Cardiac muscle cell (in vitro differentiated cells and primary cell): ENCODE measurements around the gene BLOC1S4. TPM values are rescaled to one million over a fixed set of nuclear protein-coding genes. Genes with fewer than 3 reads are reported as not detected.

Experiments
- DNase-seq, 2 donors: peaks; one replicate each; pipeline versions ENCODE4 v3.0.0 to v3.0.0-alpha.2; 2010 to 2017; ENCODE audit warnings: low read depth in 1 of 2, low spot score in 1 of 2
- H3K27ac ChIP-seq: fragments of 200-600 bp; sonication (generic); 2 replicates; pipeline ENCODE4 v1.5.1; 2016
- H3K27me3 ChIP-seq: fragments of 200-600 bp; sonication (generic); 2 replicates; pipeline ENCODE4 v1.6.0; 2016; ENCODE audit warnings: control low read depth
- H3K36me3 ChIP-seq: fragments of 200-600 bp; sonication (generic); 2 replicates; pipeline ENCODE4 v1.5.1; 2016; ENCODE audit warnings: control low read depth
- H3K4me1 ChIP-seq: fragments of 200-600 bp; sonication (generic); 2 replicates; pipeline ENCODE4 v1.8.1; 2017; ENCODE audit warnings: low read depth, mild to moderate bottlenecking, mixed run types
- H3K4me3 ChIP-seq: fragments of 200-600 bp; sonication (generic); 2 replicates; pipeline ENCODE4 v1.5.1; 2016; ENCODE audit warnings: mild to moderate bottlenecking
- H3K9me3 ChIP-seq: fragments of 200-600 bp; sonication (generic); 2 replicates; pipeline ENCODE4 v1.5.1; 2017; ENCODE audit warnings: low read depth, mild to moderate bottlenecking, control low read depth
- polyA plus RNA-seq: library from polyadenylated mRNA; unstranded; fragments of >200 nt; fragmentation: Nextera tagmentation; extraction: Ambion mirVana; gene quantifications from 2 replicates; pipeline ENCODE4 v1.2.1, GENCODE V29; 2016
- total RNA-seq: library from RNA; depleted of rRNA; stranded (reverse); fragments of >200 nt; gene quantifications from 2 replicates; pipeline ENCODE4 v1.2.3, GENCODE V29; 2016
- TF ChIP-seq, protein P1 (sequence below): IDR thresholded peaks from 2 replicates; pipeline ENCODE4 v1.5.1; 2012; ENCODE audit warnings: low read depth, mild to moderate bottlenecking, low read length

BLOC1S4 gene
- total and polyA plus RNA-seq, 2 experiments from 2014 or later = 48.9 to 53.5 TPM

DNA sequence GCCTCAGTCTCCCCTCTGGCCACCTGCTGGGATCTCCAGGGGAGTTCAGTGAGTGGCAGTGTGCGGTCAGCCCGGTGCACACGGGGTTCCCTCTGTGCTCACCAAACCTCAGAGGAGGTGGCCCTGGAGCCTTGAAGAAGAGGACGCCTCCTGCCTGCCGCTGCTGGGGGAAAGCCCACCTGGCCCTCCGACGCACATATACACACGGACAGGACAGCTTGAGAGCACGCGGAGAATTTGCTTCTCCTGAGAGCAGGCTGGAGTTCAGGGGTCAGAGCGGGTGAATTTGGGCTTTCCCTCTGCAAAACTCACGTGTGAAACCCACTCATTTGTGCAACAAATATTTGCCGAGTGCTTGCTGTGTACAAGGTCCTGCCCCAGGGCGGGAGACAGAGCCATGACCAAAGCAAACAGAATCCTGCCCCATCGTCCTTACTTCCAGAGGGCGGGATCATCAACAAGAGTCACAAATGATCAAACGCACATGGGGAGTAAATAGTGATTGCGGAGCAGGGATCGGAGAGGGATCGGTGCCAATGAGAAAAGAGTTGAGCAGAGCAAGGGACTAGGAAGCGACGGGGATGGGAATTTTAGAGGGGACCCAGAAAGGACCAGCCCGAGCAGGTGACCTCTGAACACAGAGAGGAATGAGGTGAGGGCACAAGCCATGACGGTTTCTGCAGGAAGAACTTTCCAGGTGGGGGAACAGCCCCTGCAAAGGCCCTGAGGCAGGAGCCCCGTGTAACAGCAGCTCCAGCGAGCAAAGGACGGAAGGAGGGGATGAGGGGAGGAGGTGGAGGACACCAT lies 17.6 kb downstream of the BLOC1S4 start:
- Histone ChIP-seq H3K9me3 (no peaks in the 10 kb centered on the region), H3K27ac (no peak overlapping the region), H3K36me3 (no peaks in the 10 kb centered on the region), H3K4me3 (no peak overlapping the region), H3K4me1 (no peaks in the 10 kb centered on the region), H3K27me3 (no peaks in the 10 kb centered on the region)
- TF ChIP-seq, protein P1, sequence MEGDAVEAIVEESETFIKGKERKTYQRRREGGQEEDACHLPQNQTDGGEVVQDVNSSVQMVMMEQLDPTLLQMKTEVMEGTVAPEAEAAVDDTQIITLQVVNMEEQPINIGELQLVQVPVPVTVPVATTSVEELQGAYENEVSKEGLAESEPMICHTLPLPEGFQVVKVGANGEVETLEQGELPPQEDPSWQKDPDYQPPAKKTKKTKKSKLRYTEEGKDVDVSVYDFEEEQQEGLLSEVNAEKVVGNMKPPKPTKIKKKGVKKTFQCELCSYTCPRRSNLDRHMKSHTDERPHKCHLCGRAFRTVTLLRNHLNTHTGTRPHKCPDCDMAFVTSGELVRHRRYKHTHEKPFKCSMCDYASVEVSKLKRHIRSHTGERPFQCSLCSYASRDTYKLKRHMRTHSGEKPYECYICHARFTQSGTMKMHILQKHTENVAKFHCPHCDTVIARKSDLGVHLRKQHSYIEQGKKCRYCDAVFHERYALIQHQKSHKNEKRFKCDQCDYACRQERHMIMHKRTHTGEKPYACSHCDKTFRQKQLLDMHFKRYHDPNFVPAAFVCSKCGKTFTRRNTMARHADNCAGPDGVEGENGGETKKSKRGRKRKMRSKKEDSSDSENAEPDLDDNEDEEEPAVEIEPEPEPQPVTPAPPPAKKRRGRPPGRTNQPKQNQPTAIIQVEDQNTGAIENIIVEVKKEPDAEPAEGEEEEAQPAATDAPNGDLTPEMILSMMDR = no peak
- no peak for DNase-seq

DNA sequence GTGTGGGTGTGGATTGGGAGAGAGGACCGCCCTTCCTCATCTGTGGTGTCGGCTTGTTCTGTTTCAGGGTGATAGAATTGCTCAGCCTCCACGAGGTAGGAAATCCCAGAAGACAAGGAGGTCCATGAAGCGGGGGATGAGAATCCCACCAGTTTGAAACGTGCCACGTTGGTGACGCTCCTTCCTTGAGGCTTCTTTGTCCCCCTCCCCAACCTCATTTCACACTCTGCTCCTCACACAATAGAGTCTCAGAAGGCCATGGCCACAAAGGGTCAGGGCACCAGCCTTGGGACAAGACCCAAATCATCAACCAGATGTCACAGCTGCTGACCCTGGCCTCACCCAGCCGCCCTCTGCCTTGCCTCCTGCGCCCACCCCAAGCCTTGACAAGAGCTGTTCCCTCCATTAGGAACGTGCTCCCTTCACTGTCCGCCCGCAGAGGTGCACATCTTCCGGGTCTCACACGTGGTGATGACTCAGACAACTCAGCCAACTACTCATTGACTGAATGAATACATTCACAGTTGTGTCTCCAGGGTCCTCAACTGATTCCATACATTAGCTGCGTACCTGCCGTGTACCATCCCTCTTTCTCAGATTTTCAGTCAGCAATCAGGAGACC lies 18.3 kb downstream of the BLOC1S4 start:
- Histone ChIP-seq H3K27ac (no peak overlapping the region), H3K4me1 (no peaks in the 10 kb centered on the region), H3K36me3 (no peaks in the 10 kb centered on the region), H3K9me3 (no peaks in the 10 kb centered on the region), H3K27me3 (no peaks in the 10 kb centered on the region), H3K4me3 (no peak overlapping the region)
- DNase-seq = no peak
- TF ChIP-seq, protein P1 = no peak

DNA sequence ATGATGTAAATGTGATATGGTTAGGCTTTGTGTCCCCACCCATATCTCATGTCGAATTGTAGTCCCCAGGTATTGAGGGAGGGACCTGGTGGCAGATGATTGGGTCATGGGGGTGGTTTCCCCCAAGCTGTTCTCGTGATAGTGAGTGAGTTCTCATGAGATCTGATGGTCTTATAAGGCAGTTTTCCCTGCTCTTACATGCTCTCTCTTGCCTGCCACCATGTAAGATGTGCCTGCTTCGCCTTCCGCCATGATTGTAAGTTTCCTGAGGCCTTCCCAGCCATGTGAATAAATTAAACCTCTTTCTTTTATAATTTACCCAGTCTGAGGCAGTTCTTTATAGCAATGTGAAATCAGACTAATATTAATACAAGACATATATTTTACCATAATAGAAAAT lies 23.9 kb downstream of the BLOC1S4 start:
- no peaks in the 10 kb centered on the region for H3K27me3 ChIP-seq
- H3K4me1 ChIP-seq = no peaks in the 10 kb centered on the region
- TF ChIP-seq, protein P1 = no peak
- DNase-seq = no peak
- H3K4me3 ChIP-seq = no peak overlapping the region
- no peaks in the 10 kb centered on the region for H3K36me3 ChIP-seq
- no peaks in the 10 kb centered on the region for H3K9me3 ChIP-seq
- no peak overlapping the region for H3K27ac ChIP-seq

DNA sequence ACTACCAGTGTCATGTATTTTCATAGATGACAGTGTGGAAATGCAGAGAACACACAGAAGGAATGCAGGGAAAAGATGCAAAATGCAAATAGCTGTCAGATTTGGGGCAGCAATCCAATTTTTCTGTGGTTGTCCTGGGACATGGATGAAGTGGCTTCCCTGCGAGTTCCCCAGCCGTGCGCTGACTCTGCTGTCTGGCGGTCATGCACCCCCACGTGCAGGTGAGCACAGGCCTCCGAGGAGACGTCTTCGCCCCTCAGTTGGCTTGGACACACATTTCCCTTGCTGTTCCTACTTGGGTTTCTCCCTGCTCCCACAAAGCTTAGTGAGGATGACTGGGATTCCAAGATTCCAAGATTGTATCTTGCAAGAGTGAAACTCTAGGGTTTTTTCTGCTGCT lies 24.4 kb downstream of the BLOC1S4 start:
- Histone ChIP-seq H3K27me3 (no peaks in the 10 kb centered on the region), H3K36me3 (no peaks in the 10 kb centered on the region), H3K4me1 (no peaks in the 10 kb centered on the region), H3K27ac (no peak overlapping the region), H3K9me3 (no peaks in the 10 kb centered on the region), H3K4me3 (no peak overlapping the region)
- DNase-seq = no peak
- TF ChIP-seq, protein P1 = no peak

DNA sequence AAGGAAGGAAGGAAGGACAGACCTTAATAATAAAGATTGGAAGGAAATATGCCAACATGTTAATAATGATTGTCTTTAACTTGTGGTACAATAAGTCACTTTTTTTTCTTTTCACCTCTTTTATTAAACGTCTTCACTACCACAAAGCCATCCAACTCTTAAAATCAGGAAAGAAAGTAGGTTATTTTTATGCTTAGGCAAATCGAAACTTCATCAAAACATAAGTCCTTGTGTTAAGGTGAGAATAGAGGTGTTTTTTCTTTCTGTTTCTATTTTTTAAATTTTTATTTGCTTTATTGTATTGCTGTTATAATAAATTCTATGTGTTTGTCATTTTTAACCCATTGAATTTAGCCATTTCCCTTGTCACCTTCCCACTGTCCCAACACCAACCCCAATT lies 26.5 kb downstream of the BLOC1S4 start:
- no peaks in the 10 kb centered on the region for H3K27me3 ChIP-seq
- no peak overlapping the region for H3K27ac ChIP-seq
- TF ChIP-seq, protein P1 = no peak
- no peaks in the 10 kb centered on the region for H3K4me1 ChIP-seq
- no peaks in the 10 kb centered on the region for H3K9me3 ChIP-seq
- no peak for DNase-seq
- no peaks in the 10 kb centered on the region for H3K36me3 ChIP-seq
- no peak overlapping the region for H3K4me3 ChIP-seq
